ENCODE results near the gene MMP8.

The MMP8 gene

GRCh38 chr11:102712137-102712536 is 12.6 kb downstream of the MMP8 start:
- no peaks in the 10 kb centered on the region for H3K36me3 ChIP-seq (ENCODE audit: control insufficient read depth, insufficient read depth, low read length)
- H3K9ac ChIP-seq (ENCODE audit: low read length): no peak overlapping the region
- H3K27ac ChIP-seq (ENCODE audit: low read depth, low read length): no peak overlapping the region
- H3K4me3 ChIP-seq (ENCODE audit: low read length): no peak overlapping the region
- H3K4me1 ChIP-seq (ENCODE audit: control insufficient read depth, insufficient read depth, low read length): no peaks in the 10 kb centered on the region
- no peaks in the 10 kb centered on the region for H3K27me3 ChIP-seq (ENCODE audit: control insufficient read depth, insufficient read depth, low read length)

DNA sequence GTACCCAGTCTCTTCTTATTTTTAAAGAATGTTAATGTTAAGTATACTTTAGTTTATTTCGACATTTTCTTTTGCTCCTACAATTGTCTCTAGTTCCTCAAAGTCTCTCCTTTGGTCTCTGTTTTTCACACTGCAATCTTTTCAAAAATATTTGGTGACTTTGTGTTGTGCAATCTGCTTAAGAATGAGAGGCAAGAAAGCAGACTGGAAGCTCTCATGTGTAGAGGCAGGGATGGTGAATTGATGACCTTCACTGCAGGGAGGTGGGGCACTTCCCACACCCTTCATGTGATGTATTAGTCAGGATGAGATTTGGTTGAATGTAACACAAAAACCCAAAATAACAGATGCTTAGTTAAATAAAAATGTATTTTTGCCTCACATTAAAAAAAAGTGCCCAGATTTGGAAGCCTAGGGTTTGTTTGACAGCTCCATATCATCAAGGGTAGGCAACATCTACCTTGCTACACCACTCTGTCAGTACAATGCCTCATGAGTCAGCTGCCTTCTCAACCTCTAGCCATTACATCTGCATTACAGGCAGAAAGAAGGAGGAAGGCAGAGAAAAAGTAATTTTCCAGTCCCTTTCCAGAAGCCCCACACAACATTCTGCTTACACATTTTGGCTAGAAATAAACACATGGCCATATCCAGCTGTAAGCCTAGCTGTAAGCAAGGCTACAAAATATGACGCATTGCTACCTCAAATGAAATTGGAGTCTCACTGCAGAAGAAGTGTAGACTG is 15.4 kb downstream of the MMP8 start:
- Histone ChIP-seq H3K27ac (ENCODE audit: low read depth, low read length) (no peak overlapping the region), H3K9ac (ENCODE audit: low read length) (no peak overlapping the region), H3K4me3 (ENCODE audit: low read length) (no peak overlapping the region), H3K36me3 (ENCODE audit: control insufficient read depth, insufficient read depth, low read length) (no peaks in the 10 kb centered on the region), H3K27me3 (ENCODE audit: control insufficient read depth, insufficient read depth, low read length) (no peaks in the 10 kb centered on the region), H3K4me1 (ENCODE audit: control insufficient read depth, insufficient read depth, low read length) (no peaks in the 10 kb centered on the region)

DNA sequence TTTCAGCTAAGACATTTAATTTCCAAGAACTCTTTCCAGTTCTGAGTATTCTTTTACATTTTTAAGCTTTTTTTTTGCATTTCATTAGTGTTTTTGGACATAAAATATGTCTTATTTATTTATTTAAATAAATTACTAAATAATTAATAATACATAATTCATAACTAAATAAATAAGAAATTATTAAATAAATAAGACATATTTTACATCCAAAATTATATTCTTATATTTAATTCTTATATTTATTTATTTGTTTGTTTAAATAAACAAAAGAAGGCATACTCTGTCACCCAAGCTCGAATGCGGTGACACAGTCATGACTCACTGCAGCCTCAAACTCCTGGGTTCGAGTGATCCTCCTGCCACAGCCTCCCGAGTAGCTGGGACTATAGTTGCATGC is 16.1 kb downstream of the MMP8 start:
- Histone ChIP-seq H3K27ac (ENCODE audit: low read depth, low read length) (no peak overlapping the region), H3K27me3 (ENCODE audit: control insufficient read depth, insufficient read depth, low read length) (no peaks in the 10 kb centered on the region), H3K4me3 (ENCODE audit: low read length) (no peak overlapping the region), H3K4me1 (ENCODE audit: control insufficient read depth, insufficient read depth, low read length) (no peaks in the 10 kb centered on the region), H3K36me3 (ENCODE audit: control insufficient read depth, insufficient read depth, low read length) (no peaks in the 10 kb centered on the region), H3K9ac (ENCODE audit: low read length) (no peak overlapping the region)

- Histone ChIP-seq H3K27ac (ENCODE audit: low read depth, low read length) (no peak within 1 kb of the TSS), H3K27me3 (ENCODE audit: control insufficient read depth, insufficient read depth, low read length) (no peaks in the 10 kb centered on the region), H3K4me1 (ENCODE audit: control insufficient read depth, insufficient read depth, low read length) (no peaks in the 10 kb centered on the region), H3K36me3 (ENCODE audit: control insufficient read depth, insufficient read depth, low read length) (no peaks in the 10 kb centered on the region), H3K9ac (ENCODE audit: low read length) (no peak within 1 kb of the TSS), H3K4me3 (ENCODE audit: low read length) (no peak within 1 kb of the TSS)
Observed at GRCh38 chr11:102705626-102706025, 19.1 kb downstream of the MMP8 start, which contains the start of gene MMP27. Gene MMP27, minus strand, starts transcription at chr11:102705769. Its CDS starts 55 bp downstream, at chr11:102705714.

GRCh38 chr11:102704841-102705240 is 19.9 kb downstream of the MMP8 start:
- no peaks in the 10 kb centered on the region for H3K36me3 ChIP-seq (ENCODE audit: control insufficient read depth, insufficient read depth, low read length)
- no peak overlapping the region for H3K4me3 ChIP-seq (ENCODE audit: low read length)
- no peak overlapping the region for H3K9ac ChIP-seq (ENCODE audit: low read length)
- no peaks in the 10 kb centered on the region for H3K27me3 ChIP-seq (ENCODE audit: control insufficient read depth, insufficient read depth, low read length)
- no peak overlapping the region for H3K27ac ChIP-seq (ENCODE audit: low read depth, low read length)
- no peaks in the 10 kb centered on the region for H3K4me1 ChIP-seq (ENCODE audit: control insufficient read depth, insufficient read depth, low read length)

DNA sequence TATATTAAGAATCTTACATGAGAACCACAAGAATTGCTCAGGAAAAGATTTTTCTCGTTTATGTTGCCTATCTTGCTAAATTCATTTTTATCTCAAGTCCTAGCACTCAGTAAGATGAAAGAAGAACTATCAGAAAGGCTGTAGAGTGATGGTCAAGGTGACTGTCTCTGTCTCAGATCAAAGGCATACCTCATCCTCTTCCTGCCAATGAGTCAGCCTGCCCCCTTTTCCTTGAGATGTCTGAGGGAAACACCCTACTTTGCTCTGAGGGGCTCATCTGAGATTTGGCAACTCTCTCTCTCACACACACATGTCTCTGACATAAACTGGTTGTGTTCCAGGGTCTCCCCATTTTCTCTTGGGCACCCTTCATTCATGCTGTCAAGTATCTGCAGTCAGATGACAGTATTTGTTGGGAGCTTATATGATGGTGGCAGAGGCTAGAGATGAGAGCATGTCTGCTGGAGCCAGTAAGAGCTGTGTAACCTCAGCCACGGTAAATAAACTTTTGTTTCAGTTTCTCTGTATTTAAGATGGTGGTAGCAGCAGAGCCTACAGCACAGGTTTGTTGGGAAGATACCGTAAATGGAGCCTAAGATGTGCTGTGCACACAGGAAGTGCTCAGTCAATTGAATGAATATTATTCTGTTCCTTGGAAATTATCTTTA is 20.8 kb downstream of the MMP8 start:
- Histone ChIP-seq H3K27ac (ENCODE audit: low read depth, low read length) (no peak overlapping the region), H3K27me3 (ENCODE audit: control insufficient read depth, insufficient read depth, low read length) (no peaks in the 10 kb centered on the region), H3K4me1 (ENCODE audit: control insufficient read depth, insufficient read depth, low read length) (no peaks in the 10 kb centered on the region), H3K4me3 (ENCODE audit: low read length) (no peak overlapping the region), H3K36me3 (ENCODE audit: control insufficient read depth, insufficient read depth, low read length) (no peaks in the 10 kb centered on the region), H3K9ac (ENCODE audit: low read length) (no peak overlapping the region)

DNA sequence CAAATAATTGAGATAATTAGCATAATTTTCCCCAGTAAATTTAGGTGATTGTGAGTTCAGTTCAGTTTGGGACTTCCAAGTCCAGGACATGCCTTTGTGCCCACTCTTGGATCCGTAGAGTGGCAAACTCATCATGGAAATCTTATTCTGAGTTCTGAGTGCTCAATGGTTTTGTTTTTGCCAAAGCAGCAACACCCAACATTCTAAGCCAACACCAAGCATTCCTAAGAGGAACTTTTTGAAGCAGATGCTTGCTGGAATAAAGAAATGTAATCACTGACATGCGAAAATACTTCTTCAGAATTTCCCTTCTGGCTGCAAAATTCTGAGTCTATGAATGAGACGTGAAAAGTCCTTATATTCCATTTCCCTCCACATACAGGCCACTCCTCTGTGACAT is 29.6 kb downstream of the MMP8 start:
- Histone ChIP-seq H3K4me1 (ENCODE audit: control insufficient read depth, insufficient read depth, low read length) (peaks cover 7% of the 10 kb centered on the region), H3K27ac (ENCODE audit: low read depth, low read length) (no peak overlapping the region), H3K9ac (ENCODE audit: low read length) (no peak overlapping the region), H3K4me3 (ENCODE audit: low read length) (no peak overlapping the region), H3K36me3 (ENCODE audit: control insufficient read depth, insufficient read depth, low read length) (no peaks in the 10 kb centered on the region), H3K27me3 (ENCODE audit: control insufficient read depth, insufficient read depth, low read length) (no peaks in the 10 kb centered on the region)

DNA sequence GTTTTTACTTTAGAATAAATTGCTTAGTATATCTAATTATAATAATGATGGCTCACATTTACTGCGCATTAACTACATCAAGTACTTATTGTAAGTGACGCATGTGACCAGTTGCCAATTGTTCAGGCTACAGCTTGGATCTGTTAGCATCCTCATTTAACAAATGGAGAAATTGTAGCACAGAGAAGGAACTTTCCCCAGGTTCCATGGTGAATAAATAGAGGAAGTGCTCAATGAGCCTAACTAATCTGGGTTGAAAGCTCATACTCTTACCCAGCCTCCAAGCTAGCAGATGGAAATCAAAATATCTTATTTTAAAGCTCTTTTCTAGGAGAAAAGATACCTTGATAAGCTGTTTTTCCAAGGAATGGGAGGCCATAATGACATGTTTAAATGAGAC is 39.0 kb downstream of the MMP8 start:
- peaks cover 3% of the 10 kb centered on the region for H3K4me1 ChIP-seq (ENCODE audit: control insufficient read depth, insufficient read depth, low read length)
- no peaks in the 10 kb centered on the region for H3K36me3 ChIP-seq (ENCODE audit: control insufficient read depth, insufficient read depth, low read length)
- no peak overlapping the region for H3K9ac ChIP-seq (ENCODE audit: low read length)
- H3K27me3 ChIP-seq (ENCODE audit: control insufficient read depth, insufficient read depth, low read length): no peaks in the 10 kb centered on the region
- no peak overlapping the region for H3K4me3 ChIP-seq (ENCODE audit: low read length)
- no peak overlapping the region for H3K27ac ChIP-seq (ENCODE audit: low read depth, low read length)

DNA sequence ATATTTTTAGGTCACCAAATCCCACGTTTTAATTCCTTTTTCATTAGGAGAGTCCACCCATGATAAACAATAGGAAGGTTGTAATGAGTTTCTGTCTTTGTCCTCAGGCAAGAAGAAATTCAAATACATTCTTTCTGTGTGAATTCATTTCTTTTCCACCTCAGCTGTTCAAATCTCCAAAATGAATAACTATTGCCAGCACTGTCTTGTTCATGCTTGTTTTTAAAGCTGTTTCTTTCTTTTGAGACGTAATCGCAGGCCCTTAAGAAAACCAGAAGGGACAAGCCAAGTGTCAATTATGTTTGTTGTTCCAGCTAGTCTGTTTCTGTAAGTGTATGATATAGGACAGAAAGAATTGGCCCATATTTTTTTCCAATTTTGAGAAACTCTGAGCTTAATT is 39.4 kb downstream of the MMP8 start:
- Histone ChIP-seq H3K4me3 (ENCODE audit: low read length) (no peak overlapping the region), H3K27ac (ENCODE audit: low read depth, low read length) (no peak overlapping the region), H3K9ac (ENCODE audit: low read length) (no peak overlapping the region), H3K27me3 (ENCODE audit: control insufficient read depth, insufficient read depth, low read length) (no peaks in the 10 kb centered on the region), H3K4me1 (ENCODE audit: control insufficient read depth, insufficient read depth, low read length) (peaks cover 3% of the 10 kb centered on the region), H3K36me3 (ENCODE audit: control insufficient read depth, insufficient read depth, low read length) (no peaks in the 10 kb centered on the region)

DNA sequence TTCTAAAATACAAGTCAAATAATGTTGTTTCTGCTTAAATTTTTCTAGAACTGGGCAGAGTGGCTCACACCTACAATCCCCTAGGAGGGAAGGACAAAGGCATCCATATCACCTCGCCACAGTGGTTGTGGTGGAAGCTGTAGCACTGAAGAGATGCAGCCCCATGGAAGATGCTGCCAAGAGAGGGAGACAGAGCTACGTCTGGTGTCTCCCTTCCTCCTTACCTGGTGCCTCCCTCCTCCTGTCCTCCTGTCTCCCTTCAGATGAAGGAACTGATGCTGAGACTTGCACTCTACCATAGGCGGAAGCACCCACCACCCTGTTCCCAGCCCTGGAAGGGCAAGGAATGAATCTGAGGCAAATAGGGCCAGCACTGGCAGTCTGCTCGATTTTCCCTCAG is 41.5 kb downstream of the MMP8 start:
- Histone ChIP-seq H3K27ac (ENCODE audit: low read depth, low read length) (no peak overlapping the region), H3K4me1 (ENCODE audit: control insufficient read depth, insufficient read depth, low read length) (peaks cover 3% of the 10 kb centered on the region), H3K4me3 (ENCODE audit: low read length) (no peak overlapping the region), H3K27me3 (ENCODE audit: control insufficient read depth, insufficient read depth, low read length) (no peaks in the 10 kb centered on the region), H3K9ac (ENCODE audit: low read length) (no peak overlapping the region), H3K36me3 (ENCODE audit: control insufficient read depth, insufficient read depth, low read length) (no peaks in the 10 kb centered on the region)

- H3K4me3 ChIP-seq (ENCODE audit: low read length): no peak overlapping the region
- H3K27ac ChIP-seq (ENCODE audit: low read depth, low read length): no peak overlapping the region
- H3K36me3 ChIP-seq (ENCODE audit: control insufficient read depth, insufficient read depth, low read length): no peaks in the 10 kb centered on the region
- H3K27me3 ChIP-seq (ENCODE audit: control insufficient read depth, insufficient read depth, low read length): no peaks in the 10 kb centered on the region
- H3K4me1 ChIP-seq (ENCODE audit: control insufficient read depth, insufficient read depth, low read length): peaks cover 3% of the 10 kb centered on the region
- no peak overlapping the region for H3K9ac ChIP-seq (ENCODE audit: low read length)
Observed at GRCh38 chr11:102680945-102681344, 43.8 kb downstream of the MMP8 start.

- no peaks in the 10 kb centered on the region for H3K36me3 ChIP-seq (ENCODE audit: control insufficient read depth, insufficient read depth, low read length)
- H3K27me3 ChIP-seq (ENCODE audit: control insufficient read depth, insufficient read depth, low read length): no peaks in the 10 kb centered on the region
- H3K4me1 ChIP-seq (ENCODE audit: control insufficient read depth, insufficient read depth, low read length): no peaks in the 10 kb centered on the region
- H3K27ac ChIP-seq (ENCODE audit: low read depth, low read length): no peak overlapping the region
- no peak overlapping the region for H3K4me3 ChIP-seq (ENCODE audit: low read length)
- no peak overlapping the region for H3K9ac ChIP-seq (ENCODE audit: low read length)
Observed at GRCh38 chr11:102678022-102678421, 46.7 kb downstream of the MMP8 start.

DNA sequence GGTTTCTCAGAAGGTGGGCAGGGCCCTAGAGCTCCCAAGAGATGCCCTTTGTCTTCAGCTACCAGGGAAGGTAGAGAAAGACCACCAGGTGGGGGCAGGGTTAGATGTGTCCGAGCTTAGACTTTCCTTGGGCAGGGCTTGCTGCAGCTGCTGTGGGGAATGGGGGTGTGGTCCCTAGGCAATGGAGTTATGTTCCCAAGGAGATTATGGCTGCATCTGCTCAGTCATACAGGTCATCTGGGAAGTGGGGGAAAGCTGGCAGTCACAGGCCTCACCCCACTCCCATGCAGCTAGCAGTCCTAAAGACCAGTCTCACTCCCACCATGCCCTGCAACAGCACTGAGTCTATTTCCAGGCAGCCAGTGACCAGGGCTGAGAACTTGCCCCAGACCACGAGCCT is 48.7 kb downstream of the MMP8 start:
- H3K36me3 ChIP-seq (ENCODE audit: control insufficient read depth, insufficient read depth, low read length): no peaks in the 10 kb centered on the region
- no peaks in the 10 kb centered on the region for H3K4me1 ChIP-seq (ENCODE audit: control insufficient read depth, insufficient read depth, low read length)
- H3K4me3 ChIP-seq (ENCODE audit: low read length): no peak overlapping the region
- no peak overlapping the region for H3K27ac ChIP-seq (ENCODE audit: low read depth, low read length)
- H3K9ac ChIP-seq (ENCODE audit: low read length): no peak overlapping the region
- no peaks in the 10 kb centered on the region for H3K27me3 ChIP-seq (ENCODE audit: control insufficient read depth, insufficient read depth, low read length)

All from rectal smooth muscle tissue (tissue), 1 donor.